ENCODE results near the gene NDP.

Gene NDP, protein sequence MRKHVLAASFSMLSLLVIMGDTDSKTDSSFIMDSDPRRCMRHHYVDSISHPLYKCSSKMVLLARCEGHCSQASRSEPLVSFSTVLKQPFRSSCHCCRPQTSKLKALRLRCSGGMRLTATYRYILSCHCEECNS

GRCh38 chrX:43973249-43974099 is at the start of gene NDP:
Gene NDP (minus strand): TSS chrX:43973390. CDS start chrX:43958645, 14,745 bp downstream.
- DNase-seq (ENCODE audit: low spot score): no peak

DNA sequence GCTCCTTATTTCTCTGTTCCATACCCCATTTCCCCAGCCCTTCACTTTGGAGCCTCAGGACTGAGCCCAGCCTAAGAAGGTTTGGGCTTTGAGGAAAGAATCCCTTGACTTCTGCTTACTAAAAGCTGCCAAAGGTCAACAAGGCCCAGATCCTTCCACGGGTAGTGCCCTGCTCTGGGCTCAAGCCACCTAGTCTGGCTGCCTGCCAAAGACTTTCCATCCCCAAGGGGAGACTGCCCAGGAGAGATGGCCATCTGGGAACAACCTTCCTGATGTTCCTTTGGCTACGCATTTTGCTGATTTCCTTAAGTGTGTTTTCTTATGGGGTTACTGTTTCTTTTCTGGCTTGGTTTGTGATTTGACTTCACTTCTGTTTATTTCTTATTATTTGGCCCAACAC is 49.8 kb upstream of the NDP start:
- no peak for DNase-seq (ENCODE audit: low spot score)

GRCh38 chrX:44020693-44021092 is 47.5 kb upstream of the NDP start:
- DNase-seq (ENCODE audit: low spot score): no peak

- DNase-seq (ENCODE audit: low spot score): no peak
These were observed 46.7 kb upstream of the NDP start for GRCh38 chrX:44019911-44020310.

DNA sequence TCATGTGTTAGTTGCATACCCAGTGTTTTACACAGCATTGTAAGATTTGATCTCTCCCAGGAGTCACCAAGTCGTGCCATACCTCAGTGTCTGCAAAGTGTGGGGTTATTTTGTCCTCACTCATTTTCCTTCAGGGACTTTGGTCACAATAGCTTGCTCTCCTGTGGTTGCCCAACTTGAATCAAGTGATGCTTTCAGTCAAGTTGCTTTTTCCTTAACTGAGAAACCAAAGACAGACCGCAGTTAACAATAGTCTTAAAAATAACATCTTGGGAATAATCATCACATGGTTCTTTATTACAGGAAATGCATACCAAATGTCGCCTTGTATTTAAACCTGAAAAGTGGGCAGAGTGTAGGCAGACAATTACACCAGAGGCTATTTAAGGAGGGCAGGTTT is 44.5 kb upstream of the NDP start:
- DNase-seq (ENCODE audit: low spot score): no peak

- DNase-seq (ENCODE audit: low spot score): no peak
These were observed 43.7 kb upstream of the NDP start for GRCh38 chrX:44016906-44017305.

- DNase-seq (ENCODE audit: low spot score): no peak
These were observed 39.4 kb upstream of the NDP start for GRCh38 chrX:44012484-44013096.

GRCh38 chrX:44011506-44011905 is 38.3 kb upstream of the NDP start:
- DNase-seq (ENCODE audit: low spot score): no peak

DNA sequence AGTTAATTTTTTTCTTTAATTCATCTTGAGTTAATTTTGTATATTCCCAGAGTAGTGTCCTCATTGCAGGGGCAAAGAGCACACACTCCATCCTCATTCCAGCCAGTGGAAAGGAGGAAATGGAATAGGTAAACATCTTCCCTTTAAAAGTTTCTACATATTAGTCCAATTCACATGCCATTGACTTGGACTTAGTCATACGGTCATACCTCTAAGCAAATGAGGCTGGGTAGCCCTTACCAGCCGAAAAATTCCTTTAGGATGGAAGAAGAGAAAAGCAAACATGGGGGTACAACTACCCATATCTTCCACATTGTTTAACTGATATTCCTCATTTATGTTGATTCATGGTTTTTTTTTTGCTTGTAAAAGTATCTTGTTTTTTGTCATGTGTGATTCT is 37.4 kb upstream of the NDP start:
- no peak for DNase-seq (ENCODE audit: low spot score)

DNA sequence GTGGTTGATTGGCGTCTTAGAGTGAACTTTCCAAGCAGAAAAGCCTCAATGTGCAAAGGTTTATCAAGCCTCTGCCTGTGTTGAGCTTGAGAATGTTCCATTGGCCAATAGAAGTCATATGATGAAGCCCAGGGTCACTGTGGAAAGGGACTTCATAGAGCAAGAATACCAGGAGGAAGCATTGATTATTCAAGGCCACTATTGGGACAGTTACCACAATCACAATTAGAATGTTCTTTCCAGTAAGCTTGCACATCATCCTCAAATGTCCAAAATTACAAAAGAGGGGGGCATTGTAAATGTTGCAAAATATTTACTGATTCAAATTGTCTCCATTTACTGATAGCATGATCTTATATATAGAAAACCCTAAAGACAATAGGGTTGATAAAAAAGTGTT is 32.9 kb upstream of the NDP start:
- DNase-seq (ENCODE audit: low spot score): no peak

DNA sequence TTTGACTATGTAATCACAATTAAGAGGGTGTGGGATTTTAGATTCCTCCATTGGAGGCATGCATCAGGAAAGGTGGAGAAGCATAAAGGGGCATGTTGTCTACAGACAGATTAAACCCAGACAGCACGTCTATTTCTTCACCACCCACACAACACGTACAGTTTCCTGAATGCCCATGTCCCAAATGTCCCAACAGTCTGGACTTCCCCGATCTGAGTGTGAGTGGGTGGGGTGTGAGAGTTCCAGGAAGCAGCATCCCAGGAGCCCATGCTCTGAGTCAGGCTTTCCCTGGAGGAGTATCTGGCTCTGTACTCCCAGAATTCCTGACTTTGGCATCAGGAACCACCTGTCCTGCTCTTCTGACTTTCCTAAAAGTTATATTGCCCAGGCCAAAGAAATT is 30.8 kb upstream of the NDP start:
- DNase-seq (ENCODE audit: low spot score): no peak

DNA sequence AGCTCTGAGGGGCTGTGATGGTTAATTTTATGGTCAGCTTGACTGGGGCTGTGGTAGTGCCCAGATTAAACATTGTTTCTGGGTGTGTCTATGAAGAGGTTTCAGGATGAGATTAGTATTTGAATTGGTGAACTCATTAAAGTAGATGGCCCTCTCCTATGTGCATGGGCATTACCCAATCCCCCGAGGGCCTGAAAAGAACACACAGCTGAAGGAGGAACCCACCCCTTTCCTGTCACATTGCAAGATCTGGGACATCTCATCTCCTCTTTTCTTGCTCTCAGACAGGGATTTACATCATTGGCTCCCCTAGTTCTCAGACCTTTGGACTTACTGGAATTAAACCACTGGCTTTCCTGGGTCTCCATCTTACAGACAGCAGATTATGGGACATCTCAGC is 29.4 kb upstream of the NDP start:
- no peak for DNase-seq (ENCODE audit: low spot score)

DNA sequence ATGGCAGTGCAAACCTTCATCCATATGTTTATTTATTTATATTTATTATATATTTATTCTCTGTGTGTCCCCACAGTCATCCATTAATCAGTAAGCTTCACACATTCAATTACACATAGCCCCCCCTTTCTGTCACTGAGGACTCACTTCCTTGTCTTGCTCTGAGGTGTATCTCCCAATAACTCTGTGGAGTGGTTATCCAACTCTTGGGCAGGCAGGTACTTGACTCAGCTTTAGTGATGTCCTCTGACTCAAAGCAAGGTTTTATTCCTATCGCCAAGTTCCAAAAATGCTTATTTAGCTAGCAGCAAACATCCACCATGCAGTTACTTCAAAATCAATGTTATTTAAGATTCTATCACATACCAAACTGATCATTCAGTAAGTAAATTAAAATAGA is 25.2 kb upstream of the NDP start:
- no peak for DNase-seq (ENCODE audit: low spot score)

GRCh38 chrX:43996491-43996890 is 23.3 kb upstream of the NDP start:
- no peak for DNase-seq (ENCODE audit: low spot score)

GRCh38 chrX:43986083-43986482 is 12.9 kb upstream of the NDP start:
- DNase-seq (ENCODE audit: low spot score): no peak

DNA sequence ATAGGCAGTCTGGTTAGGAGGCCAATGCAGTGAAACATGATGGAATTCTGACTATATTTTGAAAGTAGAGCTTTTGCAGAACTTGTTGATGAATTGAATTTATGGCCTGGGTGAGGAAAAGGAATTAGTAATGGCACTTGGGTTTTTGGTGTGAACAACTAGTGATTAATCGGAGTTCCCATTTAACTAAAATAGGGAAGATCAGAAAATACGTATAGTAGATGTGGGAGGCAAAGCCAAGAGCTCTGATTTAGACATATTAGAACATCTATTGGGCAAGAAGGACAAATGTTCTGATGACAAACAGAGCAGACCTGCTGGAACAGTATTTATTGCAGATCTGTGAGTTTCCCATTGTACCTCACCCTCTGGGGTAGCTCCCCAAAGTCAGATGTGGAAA is 12.3 kb upstream of the NDP start:
- no peak for DNase-seq (ENCODE audit: low spot score)

GRCh38 chrX:43978226-43978625 is 5.0 kb upstream of the NDP start:
- no peak for DNase-seq (ENCODE audit: low spot score)

DNA sequence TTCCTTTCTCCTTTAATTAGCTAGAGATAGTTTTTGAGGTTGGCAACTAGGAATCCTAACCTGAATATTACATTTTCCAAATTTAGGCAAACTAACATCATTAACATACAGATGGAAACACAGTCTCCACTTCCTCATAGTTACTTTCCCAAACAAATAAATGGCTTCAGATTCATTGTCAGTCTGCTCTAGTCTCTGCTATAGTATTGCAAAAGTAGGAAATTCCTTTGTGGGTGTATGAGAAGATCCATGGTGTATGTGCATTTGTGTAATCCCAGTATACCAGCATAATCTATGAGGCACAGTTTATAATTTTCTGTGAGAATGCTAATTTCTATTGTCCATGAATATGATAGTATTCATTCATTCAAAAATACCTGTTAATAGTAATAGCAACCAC is 3.0 kb upstream of the NDP start:
- DNase-seq (ENCODE audit: low spot score): no peak

DNA sequence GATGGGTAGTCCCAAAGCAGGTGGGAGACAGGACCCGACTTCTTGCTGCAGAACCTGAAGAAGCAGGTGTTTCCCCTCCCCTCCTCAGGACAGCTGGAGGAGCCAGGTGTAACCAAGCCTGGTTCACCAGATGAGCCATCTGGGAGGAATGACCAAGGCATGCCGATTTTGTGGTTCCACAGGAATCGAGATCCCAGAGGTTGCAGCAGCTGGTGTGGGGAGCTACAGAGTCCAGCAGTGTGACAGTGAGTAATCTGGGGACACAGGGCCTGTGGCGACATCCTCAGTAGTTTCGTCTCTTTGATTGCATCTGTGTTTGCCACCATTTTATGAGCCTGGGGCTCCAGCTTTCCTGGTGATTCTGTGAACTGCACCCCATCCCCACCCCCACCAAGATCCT is 2.6 kb upstream of the NDP start:
- DNase-seq (ENCODE audit: low spot score): no peak

- DNase-seq (ENCODE audit: low spot score): no peak
These were observed 1.7 kb upstream of the NDP start for GRCh38 chrX:43974741-43975465.

DNA sequence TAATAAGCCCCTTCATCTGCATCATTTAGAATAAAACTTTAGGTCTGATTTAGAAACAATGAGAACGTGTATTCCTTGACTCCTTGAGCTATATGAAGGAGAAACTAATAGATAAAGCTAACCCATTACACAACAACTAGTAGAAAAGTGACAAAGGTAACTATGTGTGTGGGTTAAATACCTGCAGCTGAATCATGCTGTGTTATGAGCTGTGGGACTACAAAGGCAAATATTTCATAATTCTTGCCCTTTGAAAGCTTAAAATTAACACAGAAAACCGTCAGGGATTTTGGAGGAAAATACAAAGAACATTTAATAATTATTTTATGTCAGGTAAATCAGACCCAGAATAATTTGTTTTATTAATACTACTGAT is 898 bp upstream of the NDP start:
- DNase-seq (ENCODE audit: low spot score): no peak

DNA sequence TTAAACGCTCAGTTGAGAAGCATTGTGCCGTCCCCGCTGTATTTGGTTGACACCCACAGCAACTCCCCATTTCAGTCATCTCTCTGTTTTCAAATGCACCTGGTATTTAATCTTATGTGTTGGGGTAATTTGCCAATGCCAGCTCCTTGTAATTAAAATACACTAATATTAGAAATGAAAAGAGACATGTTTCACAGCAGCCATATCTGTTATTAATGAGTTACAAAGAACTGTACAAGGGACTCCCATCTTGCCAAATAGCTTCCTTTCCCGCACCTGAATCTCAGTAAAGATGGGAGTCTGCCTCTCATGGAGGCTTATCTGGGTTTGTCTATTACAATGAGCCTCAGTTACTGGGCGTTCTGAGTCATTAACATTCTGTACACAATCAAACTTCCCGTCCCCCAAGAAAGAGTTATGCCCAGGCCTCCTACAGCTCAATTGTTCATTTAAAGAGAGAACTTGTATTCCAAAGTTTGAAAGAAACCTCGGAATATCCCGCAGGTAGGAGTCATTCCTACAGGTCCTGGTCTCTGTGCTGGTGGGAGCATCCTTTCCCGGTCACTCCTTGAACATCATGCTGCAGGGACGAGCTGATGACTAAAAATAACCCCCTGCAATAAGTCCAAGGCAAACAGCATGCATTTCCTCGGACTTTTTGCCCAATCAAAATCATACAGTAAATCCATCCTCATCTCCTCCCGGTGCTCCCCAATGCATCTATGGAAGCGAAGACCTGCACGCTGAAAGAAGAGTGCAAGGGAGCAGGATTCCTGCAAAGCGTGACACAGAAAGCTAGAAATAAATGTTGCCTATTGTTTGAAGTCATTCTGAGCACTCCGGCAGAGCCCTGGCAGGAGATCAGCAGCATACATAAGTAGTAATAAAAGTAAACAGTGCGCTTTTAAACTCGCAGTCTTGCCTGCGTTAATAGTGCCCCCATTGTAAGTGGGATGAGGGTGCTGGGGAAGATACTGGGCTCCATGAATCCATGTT is 926 bp downstream of the NDP start:
- no peak for DNase-seq (ENCODE audit: low spot score)

All from ecto neural progenitor cell (in vitro differentiated cells).